ENCODE measurements around the gene SULT4A1. TPM values are rescaled to one million over a fixed set of nuclear protein-coding genes. Genes with fewer than 3 reads are reported as not detected.

The SULT4A1 gene
- polyA plus RNA-seq, 2 of the 4 experiments (the other 2 are of a cell fraction) = not detected

DNA sequence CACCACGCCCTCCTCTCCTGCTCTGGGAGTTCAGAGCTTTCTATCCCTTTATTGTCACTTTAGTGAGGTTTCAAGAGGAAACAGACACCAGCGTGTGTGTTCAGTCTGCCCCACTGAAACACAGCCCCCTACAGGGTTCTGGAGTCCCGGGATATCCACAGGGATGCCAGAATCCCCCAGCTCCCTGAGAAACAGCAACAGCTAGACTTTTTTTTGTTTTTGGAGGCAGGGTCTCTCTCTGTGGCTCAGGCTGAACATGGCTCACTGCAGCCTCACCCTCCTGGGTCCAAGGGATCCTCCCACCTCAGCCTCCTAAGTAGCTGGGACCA is 10.4 kb downstream of the SULT4A1 start:
- Histone ChIP-seq H3K27ac (no peak overlapping the region), H3K4me1 (no peaks in the 10 kb centered on the region), H3K9me3 (no peaks in the 10 kb centered on the region), H3K4me2 (no peak overlapping the region), H3K4me3 (no peak overlapping the region)
- no peak for TF ChIP-seq FOSB (CRISPR knock-in tag; IDR thresholded peaks at IDR 0.05)
- no peak for TF ChIP-seq ZFP36 (IDR thresholded peaks at IDR 0.05; ENCODE audit: borderline replicate concordance, partially characterized antibody)
- TF ChIP-seq, protein P1, sequence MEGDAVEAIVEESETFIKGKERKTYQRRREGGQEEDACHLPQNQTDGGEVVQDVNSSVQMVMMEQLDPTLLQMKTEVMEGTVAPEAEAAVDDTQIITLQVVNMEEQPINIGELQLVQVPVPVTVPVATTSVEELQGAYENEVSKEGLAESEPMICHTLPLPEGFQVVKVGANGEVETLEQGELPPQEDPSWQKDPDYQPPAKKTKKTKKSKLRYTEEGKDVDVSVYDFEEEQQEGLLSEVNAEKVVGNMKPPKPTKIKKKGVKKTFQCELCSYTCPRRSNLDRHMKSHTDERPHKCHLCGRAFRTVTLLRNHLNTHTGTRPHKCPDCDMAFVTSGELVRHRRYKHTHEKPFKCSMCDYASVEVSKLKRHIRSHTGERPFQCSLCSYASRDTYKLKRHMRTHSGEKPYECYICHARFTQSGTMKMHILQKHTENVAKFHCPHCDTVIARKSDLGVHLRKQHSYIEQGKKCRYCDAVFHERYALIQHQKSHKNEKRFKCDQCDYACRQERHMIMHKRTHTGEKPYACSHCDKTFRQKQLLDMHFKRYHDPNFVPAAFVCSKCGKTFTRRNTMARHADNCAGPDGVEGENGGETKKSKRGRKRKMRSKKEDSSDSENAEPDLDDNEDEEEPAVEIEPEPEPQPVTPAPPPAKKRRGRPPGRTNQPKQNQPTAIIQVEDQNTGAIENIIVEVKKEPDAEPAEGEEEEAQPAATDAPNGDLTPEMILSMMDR (IDR thresholded peaks at IDR 0.05) = no peak
- no peak for TF ChIP-seq POLR2AphosphoS2 (conservative IDR thresholded peaks at IDR 0.05; ENCODE audit: low read length)
- TF ChIP-seq PHF8 (IDR thresholded peaks at IDR 0.05; ENCODE audit: borderline replicate concordance, low read depth) = no peak
- TF ChIP-seq, protein P2, sequence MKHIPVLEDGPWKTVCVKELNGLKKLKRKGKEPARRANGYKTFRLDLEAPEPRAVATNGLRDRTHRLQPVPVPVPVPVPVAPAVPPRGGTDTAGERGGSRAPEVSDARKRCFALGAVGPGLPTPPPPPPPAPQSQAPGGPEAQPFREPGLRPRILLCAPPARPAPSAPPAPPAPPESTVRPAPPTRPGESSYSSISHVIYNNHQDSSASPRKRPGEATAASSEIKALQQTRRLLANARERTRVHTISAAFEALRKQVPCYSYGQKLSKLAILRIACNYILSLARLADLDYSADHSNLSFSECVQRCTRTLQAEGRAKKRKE (CRISPR knock-in tag; IDR thresholded peaks at IDR 0.05; ENCODE audit: low read depth) = no peak
- no peak for TF ChIP-seq EHF (CRISPR knock-in tag; IDR thresholded peaks at IDR 0.05)
- TF ChIP-seq REST (IDR thresholded peaks at IDR 0.05) = no peak
- TF ChIP-seq RARB (CRISPR knock-in tag; IDR thresholded peaks at IDR 0.05) = no peak
- TF ChIP-seq NFE2L2 (conservative IDR thresholded peaks at IDR 0.05; ENCODE audit: low read length) = no peak
- no peak for TF ChIP-seq CEBPB (IDR thresholded peaks at IDR 0.05)
- TF ChIP-seq BCL3 (IDR thresholded peaks at IDR 0.05) = no peak
- 8% methylated on average over 3 of the region's 3 CpGs for WGBS (ENCODE audit: missing lambda C conversion rate)
- FAIRE-seq (no peak), DNase-seq (ENCODE audit: low read depth in 1 of 2, low spot score in 1 of 2) (no peak), ATAC-seq (no peak)
- ChIA-PET CTCF (interaction anchor here (0.6 to 2.0 kb wide), 7 partner anchors 9 to 599 kb away, joined by 3 to 6 read pairs (median 3); no protein-coding TSS in a partner anchor), POLR2A (no interaction called here)

DNA sequence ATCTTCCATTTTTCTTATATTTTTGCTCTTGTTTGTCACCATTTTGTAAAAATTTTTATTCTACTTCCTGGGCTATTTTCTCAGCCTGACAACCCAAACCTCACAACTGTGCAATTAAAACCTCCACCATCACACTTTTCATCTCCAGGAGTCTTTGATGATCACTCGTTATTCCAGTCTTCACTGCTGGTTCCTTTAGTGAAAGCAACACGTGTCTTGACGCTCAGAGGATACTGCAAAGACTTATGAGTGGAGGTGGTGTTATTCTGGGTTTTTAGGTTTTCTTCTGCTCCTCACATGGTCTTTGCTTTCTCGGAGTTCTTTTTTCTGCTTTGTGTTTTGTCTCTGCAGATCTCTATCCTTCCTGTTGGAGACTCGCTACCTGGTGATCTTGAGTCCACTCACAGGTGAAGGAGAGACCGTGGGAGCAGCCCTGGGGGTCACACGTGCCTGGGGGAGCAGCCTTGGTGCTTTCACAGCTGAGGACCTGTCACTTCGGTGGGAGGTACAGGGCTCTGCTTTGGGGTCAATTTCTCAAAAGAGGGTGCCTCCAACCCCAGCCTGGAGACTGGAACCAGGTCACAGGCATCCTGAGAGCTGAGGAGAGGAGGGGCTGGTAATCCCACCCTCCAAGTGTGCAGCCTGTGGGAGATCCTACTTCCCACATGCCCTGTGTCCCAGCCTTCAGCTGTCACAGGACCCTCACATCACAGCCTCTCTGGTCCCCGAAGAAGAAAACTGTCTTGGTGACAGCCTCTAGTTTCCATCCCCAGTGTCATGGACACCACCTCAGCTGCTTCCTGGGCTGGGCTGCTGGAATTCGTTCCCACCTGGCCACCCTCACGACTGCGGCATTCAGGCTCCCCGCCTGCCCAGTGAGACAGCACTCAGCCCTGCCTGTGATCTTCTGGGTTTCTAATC is 11.0 kb downstream of the SULT4A1 start:
- no peak overlapping the region for H3K27ac ChIP-seq
- ChIA-PET POLR2A (no interaction called here), CTCF (interaction anchor here (0.6 to 2.0 kb wide), 6 partner anchors 8 to 599 kb away, joined by 3 to 6 read pairs (median 3); no protein-coding TSS in a partner anchor)
- no peaks in the 10 kb centered on the region for H3K9me3 ChIP-seq
- 9% methylated on average over 12 of the region's 13 CpGs for WGBS (ENCODE audit: missing lambda C conversion rate)
- no peaks in the 10 kb centered on the region for H3K4me1 ChIP-seq
- ATAC-seq (no peak), FAIRE-seq (no peak), DNase-seq (ENCODE audit: low read depth in 1 of 2, low spot score in 1 of 2) (no peak)
- no peak overlapping the region for H3K4me3 ChIP-seq
- TF ChIP-seq POLR2AphosphoS2 (conservative IDR thresholded peaks at IDR 0.05; ENCODE audit: low read length) (no peak), EP300 (IDR thresholded peaks at IDR 0.05) (no peak), CHD4 (IDR thresholded peaks at IDR 0.05; ENCODE audit: borderline replicate concordance) (no peak), CHD2 (IDR thresholded peaks at IDR 0.05; ENCODE audit: low read length, partially characterized antibody) (no peak), FOSB (CRISPR knock-in tag; IDR thresholded peaks at IDR 0.05) (no peak), NFE2L2 (conservative IDR thresholded peaks at IDR 0.05; ENCODE audit: low read length) (no peak), CBX8 (IDR thresholded peaks at IDR 0.05) (no peak), ZSCAN20 (CRISPR knock-in tag; IDR thresholded peaks at IDR 0.05) (no peak), EHMT2 (IDR thresholded peaks at IDR 0.05; ENCODE audit: low read depth) (no peak), HOXB5 (CRISPR knock-in tag; IDR thresholded peaks at IDR 0.05) (no peak), TFCP2L1 (CRISPR knock-in tag; IDR thresholded peaks at IDR 0.05) (no peak), MAZ (IDR thresholded peaks at IDR 0.05; ENCODE audit: borderline replicate concordance, low read depth, low read length) (no peak), EHF (CRISPR knock-in tag; IDR thresholded peaks at IDR 0.05) (no peak), FOXS1 (CRISPR knock-in tag; IDR thresholded peaks at IDR 0.05) (no peak), RFX5 (IDR thresholded peaks at IDR 0.05) (no peak), HOXA7 (CRISPR knock-in tag; IDR thresholded peaks at IDR 0.05) (no peak), CEBPB (IDR thresholded peaks at IDR 0.05) (no peak)
- TF ChIP-seq, protein P3, sequence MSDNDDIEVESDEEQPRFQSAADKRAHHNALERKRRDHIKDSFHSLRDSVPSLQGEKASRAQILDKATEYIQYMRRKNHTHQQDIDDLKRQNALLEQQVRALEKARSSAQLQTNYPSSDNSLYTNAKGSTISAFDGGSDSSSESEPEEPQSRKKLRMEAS (IDR thresholded peaks at IDR 0.05) = no peak
- TF ChIP-seq, protein P4, sequence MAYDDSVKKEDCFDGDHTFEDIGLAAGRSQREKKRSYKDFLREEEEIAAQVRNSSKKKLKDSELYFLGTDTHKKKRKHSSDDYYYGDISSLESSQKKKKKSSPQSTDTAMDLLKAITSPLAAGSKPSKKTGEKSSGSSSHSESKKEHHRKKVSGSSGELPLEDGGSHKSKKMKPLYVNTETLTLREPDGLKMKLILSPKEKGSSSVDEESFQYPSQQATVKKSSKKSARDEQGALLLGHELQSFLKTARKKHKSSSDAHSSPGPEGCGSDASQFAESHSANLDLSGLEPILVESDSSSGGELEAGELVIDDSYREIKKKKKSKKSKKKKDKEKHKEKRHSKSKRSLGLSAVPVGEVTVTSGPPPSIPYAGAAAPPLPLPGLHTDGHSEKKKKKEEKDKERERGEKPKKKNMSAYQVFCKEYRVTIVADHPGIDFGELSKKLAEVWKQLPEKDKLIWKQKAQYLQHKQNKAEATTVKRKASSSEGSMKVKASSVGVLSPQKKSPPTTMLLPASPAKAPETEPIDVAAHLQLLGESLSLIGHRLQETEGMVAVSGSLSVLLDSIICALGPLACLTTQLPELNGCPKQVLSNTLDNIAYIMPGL (CRISPR knock-in tag; IDR thresholded peaks at IDR 0.05; ENCODE audit: borderline replicate concordance) = no peak
- no peak overlapping the region for H3K4me2 ChIP-seq

Data from A549 (cell line).